Neural cell (in vitro differentiated cells): ENCODE measurements around the gene OLFML2B. TPM values are rescaled to one million over a fixed set of nuclear protein-coding genes. Genes with fewer than 3 reads are reported as not detected.

Source experiments
- H2AFZ ChIP-seq: fragments of 200-600, 300-800 bp; sonication (generic), shearing (Covaris generic); 2 replicates; pipeline ENCODE4 v1.6.0; 2014; ENCODE audit warnings: low read depth, mild to moderate bottlenecking, antibody characterized with exemption, low read length, moderate library complexity
- H3F3A ChIP-seq: fragments of 200-600 bp; shearing (Covaris generic); 2 replicates; pipeline ENCODE4 v1.6.1; 2016; ENCODE audit warnings: mild to moderate bottlenecking, moderate library complexity, mixed read lengths, antibody characterized with exemption, low read length; ENCODE audit not compliant: insufficient read depth, poor library complexity, severe bottlenecking
- H3K27ac ChIP-seq: fragments of 200-600, 300-800 bp; sonication (generic), shearing (Covaris generic); 2 replicates; pipeline ENCODE4 v1.5.1; 2014; ENCODE audit warnings: mild to moderate bottlenecking, low read length, moderate library complexity
- H3K27me3 ChIP-seq: fragments of 300-800, 200-600 bp; sonication (generic), shearing (Covaris generic); 2 replicates; pipeline ENCODE4 v1.6.0; 2014; ENCODE audit warnings: mild to moderate bottlenecking, low read depth, low read length, moderate library complexity; ENCODE audit not compliant: insufficient read depth
- H3K36me3 ChIP-seq: fragments of 300-800, 200-600 bp; sonication (generic), shearing (Covaris generic); 2 replicates; pipeline ENCODE4 v1.5.1; 2014; ENCODE audit warnings: mild to moderate bottlenecking, antibody characterized with exemption, low read length, moderate library complexity; ENCODE audit not compliant: insufficient read depth
- H3K4me2 ChIP-seq: fragments of 300-800, 200-600 bp; sonication (generic), shearing (Covaris generic); 2 replicates; pipeline ENCODE4 v1.6.0; 2014; ENCODE audit warnings: mild to moderate bottlenecking, low read length
- H3K4me3 ChIP-seq: fragments of 300-800, 200-600 bp; sonication (generic), shearing (Covaris generic); 2 replicates; pipeline ENCODE4 v1.5.1; 2014; ENCODE audit warnings: mild to moderate bottlenecking, low read length, moderate library complexity
- H3K79me2 ChIP-seq: fragments of 200-600 bp; shearing (Covaris generic); replicated peaks from 2 replicates; pipeline ENCODE4 v1.6.0; 2014; ENCODE audit warnings: mild to moderate bottlenecking, low read length, moderate library complexity; ENCODE audit not compliant: insufficient read depth
- H3K9ac ChIP-seq: fragments of 300-800, 200-600 bp; sonication (generic), shearing (Covaris generic); 2 replicates; pipeline ENCODE4 v1.6.1; 2016; ENCODE audit warnings: mild to moderate bottlenecking, low read length, mixed read lengths
- H3K9me2 ChIP-seq: fragments of 200-600 bp; shearing (Covaris generic); 2 replicates; pipeline ENCODE4 v1.6.1; 2016; ENCODE audit warnings: mild to moderate bottlenecking, low read length, mixed read lengths; ENCODE audit not compliant: insufficient read depth
- H3K9me3 ChIP-seq: fragments of 200-600, 300-800 bp; sonication (generic), shearing (Covaris generic); 2 replicates; pipeline ENCODE4 v1.6.1; 2016; ENCODE audit warnings: mild to moderate bottlenecking, mixed run types, low read length, moderate library complexity, mixed read lengths
- H4K20me1 ChIP-seq: fragments of 200-600 bp; shearing (Covaris generic); 2 replicates; pipeline ENCODE4 v1.6.1; 2016; ENCODE audit warnings: mild to moderate bottlenecking, mixed run types; ENCODE audit not compliant: insufficient read depth
- EP300 ChIP-seq: fragments of 450-650 bp; conservative IDR thresholded peaks from 2 replicates; pipeline ENCODE4 v1.6.1; 2014; ENCODE audit warnings: antibody characterized with exemption, mild to moderate bottlenecking, moderate library complexity; ENCODE audit not compliant: poor library complexity, severe bottlenecking
- EZH2 ChIP-seq: fragments of 200-600, 300-800 bp; shearing (Covaris generic), sonication (generic); IDR thresholded peaks from 2 replicates; pipeline ENCODE4 v1.6.1; 2014; ENCODE audit warnings: antibody characterized with exemption, low read length, borderline replicate concordance, mild to moderate bottlenecking; ENCODE audit not compliant: insufficient read depth, poor library complexity, severe bottlenecking
- MXI1 ChIP-seq: fragments of 450-650 bp; conservative IDR thresholded peaks from 2 replicates; pipeline ENCODE4 v1.6.1; 2014; ENCODE audit warnings: antibody characterized with exemption, mild to moderate bottlenecking; ENCODE audit not compliant: poor library complexity, severe bottlenecking
- POLR2AphosphoS5 ChIP-seq: IDR thresholded peaks from 2 replicates; pipeline ENCODE4 v1.6.1; 2012
- RAD21 ChIP-seq: fragments of 450-650 bp; conservative IDR thresholded peaks from 2 replicates; pipeline ENCODE4 v1.6.1; 2014; ENCODE audit warnings: antibody characterized with exemption, mild to moderate bottlenecking, moderate library complexity
- SMC3 ChIP-seq: fragments of 450-650 bp; conservative IDR thresholded peaks from 2 replicates; pipeline ENCODE4 v1.6.1; 2014; ENCODE audit warnings: antibody characterized with exemption, mild to moderate bottlenecking, moderate library complexity; ENCODE audit not compliant: poor library complexity
- TAF1 ChIP-seq: IDR thresholded peaks from 2 replicates; pipeline ENCODE4 v1.6.1; 2012; ENCODE audit warnings: low read depth
- polyA plus RNA-seq: library from polyadenylated mRNA; depleted of rRNA; stranded (reverse); fragments of >200 nt; gene quantifications from 2 replicates; pipeline ENCODE4 v1.2.3, GENCODE V29; 2014
- TF ChIP-seq, protein P1 (sequence below): fragments of 450-650 bp; IDR thresholded peaks from 2 replicates; pipeline ENCODE4 v1.5.1; 2014; ENCODE audit warnings: antibody characterized with exemption, mild to moderate bottlenecking, moderate library complexity; ENCODE audit not compliant: poor library complexity, severe bottlenecking
- TF ChIP-seq, protein P2 (sequence below): IDR thresholded peaks from 2 replicates; pipeline ENCODE4 v1.6.1; 2012; ENCODE audit warnings: borderline replicate concordance

The OLFML2B gene
- polyA plus RNA-seq, 1 donor from 2014 or later, result 0.78 TPM

GRCh38 chr1:161987872-161988271, 35.8 kb downstream of the OLFML2B start:
- no peaks in the 10 kb centered on the region for H3K27me3 ChIP-seq
- H4K20me1 ChIP-seq, result no peaks in the 10 kb centered on the region
- H3K36me3 ChIP-seq, result no peaks in the 10 kb centered on the region
- H3K9me3 ChIP-seq, result peaks cover 4% of the 10 kb centered on the region
- H3F3A ChIP-seq, result no peaks in the 10 kb centered on the region
- no peak overlapping the region for H2AFZ ChIP-seq
- no peaks in the 10 kb centered on the region for H3K9me2 ChIP-seq
- TF ChIP-seq MXI1, result no peak
- H3K4me3 ChIP-seq, result no peak overlapping the region
- no peak overlapping the region for H3K27ac ChIP-seq
- no peak overlapping the region for H3K9ac ChIP-seq
- no peak overlapping the region for H3K4me2 ChIP-seq
- no peaks in the 10 kb centered on the region for H3K79me2 ChIP-seq

DNA sequence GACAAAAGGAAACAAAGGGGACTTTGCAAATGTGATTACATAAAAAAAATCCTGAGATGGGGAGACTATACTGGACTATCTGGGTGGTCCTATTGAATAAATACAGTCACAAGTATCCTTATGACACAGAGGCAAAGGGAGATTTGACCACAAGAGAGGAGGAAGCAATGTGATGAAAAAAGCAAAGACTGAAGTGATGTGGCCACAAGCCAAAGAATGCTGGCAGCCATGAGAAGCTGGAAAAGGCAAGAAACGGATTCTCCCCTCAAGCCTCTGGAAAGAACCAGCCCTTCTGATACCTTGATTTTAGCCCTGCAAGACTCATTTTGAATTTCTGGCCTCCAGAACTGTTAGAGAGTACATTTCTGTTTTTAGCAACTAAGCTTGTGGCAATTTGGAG, 36.4 kb downstream of the OLFML2B start:
- Histone ChIP-seq H3K27ac (no peak overlapping the region), H3K4me2 (no peak overlapping the region), H3K27me3 (no peaks in the 10 kb centered on the region), H2AFZ (no peak overlapping the region), H3K79me2 (no peaks in the 10 kb centered on the region), H3K4me3 (no peak overlapping the region), H3K9me2 (no peaks in the 10 kb centered on the region), H3K9me3 (peaks cover 4% of the 10 kb centered on the region), H3K36me3 (no peaks in the 10 kb centered on the region), H3F3A (no peaks in the 10 kb centered on the region), H3K9ac (no peak overlapping the region), H4K20me1 (no peaks in the 10 kb centered on the region)
- no peak for TF ChIP-seq TAF1
- TF ChIP-seq, protein P1, sequence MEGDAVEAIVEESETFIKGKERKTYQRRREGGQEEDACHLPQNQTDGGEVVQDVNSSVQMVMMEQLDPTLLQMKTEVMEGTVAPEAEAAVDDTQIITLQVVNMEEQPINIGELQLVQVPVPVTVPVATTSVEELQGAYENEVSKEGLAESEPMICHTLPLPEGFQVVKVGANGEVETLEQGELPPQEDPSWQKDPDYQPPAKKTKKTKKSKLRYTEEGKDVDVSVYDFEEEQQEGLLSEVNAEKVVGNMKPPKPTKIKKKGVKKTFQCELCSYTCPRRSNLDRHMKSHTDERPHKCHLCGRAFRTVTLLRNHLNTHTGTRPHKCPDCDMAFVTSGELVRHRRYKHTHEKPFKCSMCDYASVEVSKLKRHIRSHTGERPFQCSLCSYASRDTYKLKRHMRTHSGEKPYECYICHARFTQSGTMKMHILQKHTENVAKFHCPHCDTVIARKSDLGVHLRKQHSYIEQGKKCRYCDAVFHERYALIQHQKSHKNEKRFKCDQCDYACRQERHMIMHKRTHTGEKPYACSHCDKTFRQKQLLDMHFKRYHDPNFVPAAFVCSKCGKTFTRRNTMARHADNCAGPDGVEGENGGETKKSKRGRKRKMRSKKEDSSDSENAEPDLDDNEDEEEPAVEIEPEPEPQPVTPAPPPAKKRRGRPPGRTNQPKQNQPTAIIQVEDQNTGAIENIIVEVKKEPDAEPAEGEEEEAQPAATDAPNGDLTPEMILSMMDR, result no peak
- TF ChIP-seq MXI1, result no peak
- TF ChIP-seq SMC3, result no peak
- TF ChIP-seq, protein P2, sequence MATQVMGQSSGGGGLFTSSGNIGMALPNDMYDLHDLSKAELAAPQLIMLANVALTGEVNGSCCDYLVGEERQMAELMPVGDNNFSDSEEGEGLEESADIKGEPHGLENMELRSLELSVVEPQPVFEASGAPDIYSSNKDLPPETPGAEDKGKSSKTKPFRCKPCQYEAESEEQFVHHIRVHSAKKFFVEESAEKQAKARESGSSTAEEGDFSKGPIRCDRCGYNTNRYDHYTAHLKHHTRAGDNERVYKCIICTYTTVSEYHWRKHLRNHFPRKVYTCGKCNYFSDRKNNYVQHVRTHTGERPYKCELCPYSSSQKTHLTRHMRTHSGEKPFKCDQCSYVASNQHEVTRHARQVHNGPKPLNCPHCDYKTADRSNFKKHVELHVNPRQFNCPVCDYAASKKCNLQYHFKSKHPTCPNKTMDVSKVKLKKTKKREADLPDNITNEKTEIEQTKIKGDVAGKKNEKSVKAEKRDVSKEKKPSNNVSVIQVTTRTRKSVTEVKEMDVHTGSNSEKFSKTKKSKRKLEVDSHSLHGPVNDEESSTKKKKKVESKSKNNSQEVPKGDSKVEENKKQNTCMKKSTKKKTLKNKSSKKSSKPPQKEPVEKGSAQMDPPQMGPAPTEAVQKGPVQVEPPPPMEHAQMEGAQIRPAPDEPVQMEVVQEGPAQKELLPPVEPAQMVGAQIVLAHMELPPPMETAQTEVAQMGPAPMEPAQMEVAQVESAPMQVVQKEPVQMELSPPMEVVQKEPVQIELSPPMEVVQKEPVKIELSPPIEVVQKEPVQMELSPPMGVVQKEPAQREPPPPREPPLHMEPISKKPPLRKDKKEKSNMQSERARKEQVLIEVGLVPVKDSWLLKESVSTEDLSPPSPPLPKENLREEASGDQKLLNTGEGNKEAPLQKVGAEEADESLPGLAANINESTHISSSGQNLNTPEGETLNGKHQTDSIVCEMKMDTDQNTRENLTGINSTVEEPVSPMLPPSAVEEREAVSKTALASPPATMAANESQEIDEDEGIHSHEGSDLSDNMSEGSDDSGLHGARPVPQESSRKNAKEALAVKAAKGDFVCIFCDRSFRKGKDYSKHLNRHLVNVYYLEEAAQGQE, result no peak
- TF ChIP-seq RAD21, result no peak
- TF ChIP-seq EZH2, result no peak
- TF ChIP-seq EP300, result no peak
- TF ChIP-seq POLR2AphosphoS5, result no peak

DNA sequence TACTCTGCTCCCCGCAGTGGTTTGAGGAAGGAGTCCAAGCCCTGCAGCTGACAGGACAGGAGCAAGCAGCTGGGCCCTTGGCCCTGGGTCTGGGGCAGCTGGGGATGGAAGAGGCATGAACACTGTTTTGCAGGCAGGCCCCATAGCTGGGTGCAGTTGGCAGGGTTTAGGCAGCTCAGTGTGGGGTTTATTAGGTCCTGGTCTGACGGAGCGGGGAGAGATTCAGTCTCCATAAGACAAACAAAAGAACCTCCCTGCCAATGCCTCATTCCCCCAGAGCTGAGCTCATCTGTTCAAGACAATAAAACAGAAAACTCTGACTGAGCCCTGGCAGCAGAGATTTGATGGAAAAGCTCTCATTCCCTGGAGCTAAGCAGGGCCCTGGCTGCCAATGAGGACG, 37.3 kb downstream of the OLFML2B start:
- Histone ChIP-seq H3K9ac (no peak overlapping the region), H2AFZ (no peak overlapping the region), H3F3A (no peaks in the 10 kb centered on the region), H3K4me3 (no peak overlapping the region), H3K4me2 (no peak overlapping the region), H3K79me2 (no peaks in the 10 kb centered on the region), H3K27ac (no peak overlapping the region), H4K20me1 (no peaks in the 10 kb centered on the region), H3K27me3 (no peaks in the 10 kb centered on the region), H3K9me2 (no peaks in the 10 kb centered on the region), H3K9me3 (peaks cover 4% of the 10 kb centered on the region), H3K36me3 (no peaks in the 10 kb centered on the region)
- TF ChIP-seq RAD21, result no peak
- TF ChIP-seq EP300, result no peak
- TF ChIP-seq, protein P1, result no peak
- TF ChIP-seq, protein P2, result no peak
- TF ChIP-seq SMC3, result no peak
- TF ChIP-seq POLR2AphosphoS5, result no peak
- no peak for TF ChIP-seq EZH2
- no peak for TF ChIP-seq MXI1
- no peak for TF ChIP-seq TAF1
